Transverse colon (tissue), 4 donors: ENCODE results near the gene CYP19A1. TPM values are rescaled to one million over a fixed set of nuclear protein-coding genes. Genes with fewer than 3 reads are reported as not detected.

Source experiments
- DNase-seq: peaks from one replicate; pipeline ENCODE4 v3.0.0-alpha.2; 2019
- H3K27ac ChIP-seq, 4 donors: fragments of 200-600 bp; sonication (generic); 2 replicates each; pipeline ENCODE4 v1.5.1; 2016 to 2018; ENCODE audit warnings: inconsistent platforms in 4 of 4
- H3K27me3 ChIP-seq: fragments of 200-600 bp; sonication (generic); 2 replicates; pipeline ENCODE4 v1.5.1; 2017; ENCODE audit warnings: inconsistent platforms
- H3K36me3 ChIP-seq, 4 donors: fragments of 200-600 bp; sonication (generic); 2 replicates each; pipeline ENCODE4 v1.5.1; 2017 to 2019; ENCODE audit warnings: inconsistent platforms in 4 of 4
- H3K4me1 ChIP-seq, 4 donors: fragments of 200-600 bp; sonication (generic); 2 replicates each; pipeline ENCODE4 v1.5.1; 2017 to 2020; ENCODE audit warnings: inconsistent platforms in 4 of 4
- H3K4me3 ChIP-seq, 4 donors: fragments of 200-600 bp; sonication (generic); 1 replicate in 1 of 4; 2 replicates in 3 of 4; pipeline versions ENCODE4 v1.5.1 to v1.6.1; 2017 to 2019; ENCODE audit warnings: inconsistent platforms in 4 of 4
- H3K9me3 ChIP-seq, 2 donors: fragments of 200-600 bp; sonication (generic); 2 replicates each; pipeline ENCODE4 v1.5.1; 2017 to 2019; ENCODE audit warnings: inconsistent platforms in 2 of 2
- CTCF ChIP-seq, 5 experiments: fragments of 200-600 bp in 3 of 5; fragments of 450-650 bp in 2 of 5; sonication (generic) in 3 of 5; IDR thresholded peaks; 1 replicate in 2 of 5; 2 replicates in 3 of 5; pipeline ENCODE4 v1.5.1; 2016 to 2017; ENCODE audit warnings: antibody characterized with exemption in 5 of 5, inconsistent platforms in 3 of 5, mild to moderate bottlenecking in 2 of 5, moderate library complexity in 1 of 5
- EP300 ChIP-seq: sonication (generic); formaldehyde crosslinking; IDR thresholded peaks from one replicate; pipeline ENCODE4 v1.6.1; 2017; ENCODE audit warnings: antibody characterized with exemption, low read depth
- POLR2A ChIP-seq: fragments of 450-650 bp; IDR thresholded peaks from one replicate; pipeline ENCODE4 v1.6.1; 2016; ENCODE audit warnings: antibody characterized with exemption, mild to moderate bottlenecking, moderate library complexity
- POLR2AphosphoS5 ChIP-seq, 3 donors: sonication (generic); formaldehyde crosslinking; IDR thresholded peaks; one replicate each; pipeline ENCODE4 v1.6.1; 2016; ENCODE audit warnings: antibody characterized with exemption in 3 of 3
- WGBS, 2 donors: methylation state at CpG; one replicate each; pipeline ENCODE4 v1.1.5; 2018; ENCODE audit warnings: low coverage in 1 of 2; 5-methylcytosine and 5-hydroxymethylcytosine counted together
- in situ Hi-C, 4 donors: fragments of 200-750 bp; cut with MboI; loops; one replicate each; pipeline versions ENCODE4 v1.15.0 to v1.15.1; 2017; ENCODE audit warnings: low sequenced_read_pairs in 3 of 4, low pct_ligation_motif_present in 1 of 4, low pct_unique_long_range_greater_than_20kb in 1 of 4
- intact Hi-C: fragments of 100-400 bp; cut with DNase I; formaldehyde crosslinking; loops from one replicate; pipeline ENCODE4 v1.15.1; 2023; ENCODE audit warnings: low total_unique reads
- total RNA-seq, 4 donors: library from RNA; depleted of rRNA; stranded (reverse); fragments of >200 nt; gene quantifications; one replicate each; pipeline ENCODE4 v1.1.0, GENCODE V29; 2016

The CYP19A1 gene
- total RNA-seq, 4 donors from 2014 or later, result not detected

GRCh38 chr15:51237816-51238215 is 100.6 kb downstream of the CYP19A1 start:
- H3K36me3 ChIP-seq, result no peaks in the 10 kb centered on the region
- DNase-seq, result no peak
- H3K4me3 ChIP-seq, result no peak overlapping the region
- TF ChIP-seq POLR2AphosphoS5 (IDR thresholded peaks at IDR 0.05) (no peak), EP300 (no peak), CTCF (IDR thresholded peaks at IDR 0.05) (no peak), POLR2A (no peak)
- peaks cover 25% of the 10 kb centered on the region for H3K27me3 ChIP-seq
- no peaks in the 10 kb centered on the region for H3K4me1 ChIP-seq
- no peak overlapping the region for H3K27ac ChIP-seq
- in situ Hi-C loops (no loop called here), intact Hi-C loops (no loop called here)
- WGBS, 2 donors, result 70 to 80% methylated on average over 3 of the region's 3 CpGs
- no peaks in the 10 kb centered on the region for H3K9me3 ChIP-seq

GRCh38 chr15:51234176-51234927 is 104.0 kb downstream of the CYP19A1 start:
- no peak for TF ChIP-seq POLR2AphosphoS5 (IDR thresholded peaks at IDR 0.05)
- TF ChIP-seq POLR2A, result no peak
- no peak for TF ChIP-seq EP300
- TF ChIP-seq CTCF (IDR thresholded peaks at IDR 0.05), result no peak
- 69 to 74% methylated on average over 11 to 14 of the region's 14 CpGs for WGBS, 2 donors
- Histone ChIP-seq H3K27ac (no peak overlapping the region), H3K4me1 (no peaks in the 10 kb centered on the region), H3K36me3 (no peaks in the 10 kb centered on the region), H3K9me3 (no peaks in the 10 kb centered on the region), H3K27me3 (peaks cover 21% of the 10 kb centered on the region), H3K4me3 (no peak overlapping the region)
- in situ Hi-C loops (no loop called here), intact Hi-C loops (no loop called here)
- no peak for DNase-seq

- TF ChIP-seq EP300 (no peak), POLR2A (no peak), CTCF (IDR thresholded peaks at IDR 0.05) (no peak), POLR2AphosphoS5 (IDR thresholded peaks at IDR 0.05) (no peak)
- no peak for DNase-seq
- intact Hi-C loops (no loop called here), in situ Hi-C loops (no loop called here)
- Histone ChIP-seq H3K4me1 (peaks cover 0 to 5% (median 0%) of the 10 kb centered on the region in 4 donors), H3K36me3 (no peaks in the 10 kb centered on the region), H3K9me3 (no peaks in the 10 kb centered on the region), H3K27ac (no peak overlapping the region), H3K4me3 (no peak overlapping the region), H3K27me3 (peaks cover 13% of the 10 kb centered on the region)
- 95% methylated on average over 3 of the region's 3 CpGs for WGBS, 2 donors
Measured at GRCh38 chr15:51232581-51232980, 105.8 kb downstream of the CYP19A1 start.

GRCh38 chr15:51229907-51230330 is 108.5 kb downstream of the CYP19A1 start:
- H3K27ac ChIP-seq, result no peak overlapping the region
- no peaks in the 10 kb centered on the region for H3K27me3 ChIP-seq
- 42 to 45% methylated on average over 2 of the region's 2 CpGs for WGBS, 2 donors
- no peaks in the 10 kb centered on the region for H3K36me3 ChIP-seq
- in situ Hi-C loops (no loop called here), intact Hi-C loops (no loop called here)
- H3K9me3 ChIP-seq, result no peaks in the 10 kb centered on the region
- no peak for TF ChIP-seq EP300
- TF ChIP-seq POLR2A, result no peak
- TF ChIP-seq CTCF (IDR thresholded peaks at IDR 0.05), result peak in 1 of 5 experiments; percentile 9
- no peak for DNase-seq
- H3K4me1 ChIP-seq, result peaks cover 0 to 5% (median 0%) of the 10 kb centered on the region in 4 donors
- no peak overlapping the region for H3K4me3 ChIP-seq
